Activated CD4-positive, alpha-beta T cell treated with anti-CD3 and anti-CD28 coated beads, Interleukin-2, amount 50 U/mL, for 24 hours (primary cell): Measurements from ENCODE around the gene CCDC121.

ENCODE experiments used
- DNase-seq, 2 donors: peaks; one replicate each; pipeline ENCODE4 v3.0.0-alpha.2; 2020; ENCODE audit warnings: low read depth in 1 of 2, low spot score in 1 of 2

The CCDC121 gene, protein sequence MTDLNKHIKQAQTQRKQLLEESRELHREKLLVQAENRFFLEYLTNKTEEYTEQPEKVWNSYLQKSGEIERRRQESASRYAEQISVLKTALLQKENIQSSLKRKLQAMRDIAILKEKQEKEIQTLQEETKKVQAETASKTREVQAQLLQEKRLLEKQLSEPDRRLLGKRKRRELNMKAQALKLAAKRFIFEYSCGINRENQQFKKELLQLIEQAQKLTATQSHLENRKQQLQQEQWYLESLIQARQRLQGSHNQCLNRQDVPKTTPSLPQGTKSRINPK

DNA sequence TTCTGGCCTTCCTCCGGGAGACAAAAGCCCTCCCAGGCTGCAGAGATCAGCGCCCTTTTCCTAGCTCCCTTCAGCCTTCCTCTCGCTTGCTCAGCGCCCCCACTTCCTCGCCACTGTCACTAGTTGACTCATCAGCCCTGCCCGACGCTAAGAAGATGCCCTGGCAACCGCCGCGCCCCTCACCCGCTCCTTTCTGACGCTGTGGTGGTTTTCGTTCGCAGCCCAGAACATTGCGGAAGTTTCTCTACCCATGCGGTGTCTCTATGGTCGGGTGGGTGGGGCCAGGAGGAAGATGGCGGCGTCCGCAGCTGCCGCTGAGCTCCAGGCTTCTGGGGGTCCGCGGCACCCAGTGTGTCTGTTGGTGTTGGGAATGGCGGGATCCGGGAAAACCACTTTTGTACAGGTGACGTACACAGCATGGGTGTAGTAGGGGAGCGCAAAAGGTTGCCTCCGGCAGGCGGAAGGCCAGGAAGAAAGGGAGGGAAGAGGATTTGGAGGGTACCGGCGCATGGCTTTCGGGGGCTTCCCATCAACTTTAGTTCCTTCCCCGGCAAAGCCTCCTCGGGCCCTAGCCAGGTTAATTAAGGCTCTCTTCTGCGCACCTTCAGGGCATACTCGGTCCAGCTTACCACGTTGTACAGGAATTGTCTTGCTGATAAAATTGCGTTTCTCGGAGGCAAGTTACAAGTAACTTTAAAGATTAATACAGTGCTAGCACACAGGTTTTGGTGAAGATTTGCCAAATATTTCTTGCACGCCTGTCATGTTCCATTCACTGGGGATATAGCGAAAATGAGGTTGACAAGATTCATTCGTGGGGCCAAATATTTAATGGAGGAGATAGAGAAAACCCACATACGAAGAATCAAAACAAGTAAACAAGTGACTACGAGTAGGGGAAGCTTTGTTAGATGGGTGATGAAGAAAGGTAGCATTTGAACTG lies at the start of gene CCDC121, which contains the start of gene GPN1:
CCDC121 (minus strand) TSS at position 246 of the 943 bp plus-strand sequence. CDS start 1,213 bp downstream, outside the sequence.
GPN1 (plus strand) TSS at position 284 of the 943 bp plus-strand sequence; CDS start at position 293, 9 bp downstream.
- DNase-seq = peak; percentile 82 to 93

DNA sequence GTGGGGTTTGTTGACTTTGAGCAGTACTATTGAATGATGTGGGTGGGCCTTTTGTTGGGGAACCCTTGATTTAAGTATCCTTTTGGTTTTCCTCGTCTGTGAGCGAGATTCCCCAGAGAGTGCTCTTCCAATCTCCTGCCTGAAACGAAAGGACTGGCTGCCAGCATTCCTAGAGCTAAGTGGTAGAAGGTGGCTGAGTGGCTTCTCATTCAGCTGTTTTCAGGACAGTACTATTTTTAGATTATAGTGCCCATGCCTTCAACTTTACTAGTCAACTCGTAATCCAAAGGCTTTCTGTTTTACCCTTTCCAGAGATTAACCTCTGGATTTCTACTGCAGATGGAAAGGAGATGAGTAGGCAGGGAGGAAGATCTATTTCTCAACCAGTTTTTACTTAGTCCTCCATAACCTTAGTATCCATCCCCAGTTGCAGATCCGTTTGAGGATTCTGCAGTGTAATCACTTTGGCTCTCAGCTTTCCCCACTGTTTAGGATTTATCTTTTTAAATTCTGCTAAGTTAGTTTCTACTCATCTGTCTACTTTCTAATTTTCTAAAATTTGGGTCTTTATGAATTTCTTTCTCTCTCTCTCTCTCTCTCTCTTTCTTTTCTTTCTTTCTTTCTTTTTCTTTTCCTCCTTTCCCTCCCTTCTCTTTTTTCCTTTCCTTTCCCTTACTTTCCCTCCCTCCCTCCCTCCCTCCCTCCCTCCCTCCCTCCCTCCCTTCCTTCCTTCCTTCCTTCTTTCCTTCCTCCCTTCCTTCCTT lies 44.1 kb upstream of the CCDC121 start:
- DNase-seq = no peak

DNA sequence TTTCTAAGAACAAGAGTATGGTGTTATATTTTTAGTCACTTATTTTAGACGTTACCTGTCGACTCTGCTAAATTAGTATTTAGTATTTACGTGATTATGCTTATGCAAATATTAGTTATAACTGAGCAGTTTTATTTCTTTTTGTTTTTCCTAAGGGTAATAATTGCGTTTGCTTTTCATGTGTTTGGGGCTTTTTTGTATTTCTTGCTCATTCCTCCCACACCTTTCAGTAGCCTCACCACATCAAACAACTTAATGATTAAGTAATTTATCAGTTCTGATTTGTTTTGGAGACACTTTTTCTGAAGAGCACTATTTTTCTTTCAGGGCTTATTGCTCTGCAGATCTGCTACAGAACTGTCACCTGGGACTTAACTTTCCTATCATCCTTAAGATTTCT lies 42.4 kb upstream of the CCDC121 start:
- DNase-seq = no peak

DNA sequence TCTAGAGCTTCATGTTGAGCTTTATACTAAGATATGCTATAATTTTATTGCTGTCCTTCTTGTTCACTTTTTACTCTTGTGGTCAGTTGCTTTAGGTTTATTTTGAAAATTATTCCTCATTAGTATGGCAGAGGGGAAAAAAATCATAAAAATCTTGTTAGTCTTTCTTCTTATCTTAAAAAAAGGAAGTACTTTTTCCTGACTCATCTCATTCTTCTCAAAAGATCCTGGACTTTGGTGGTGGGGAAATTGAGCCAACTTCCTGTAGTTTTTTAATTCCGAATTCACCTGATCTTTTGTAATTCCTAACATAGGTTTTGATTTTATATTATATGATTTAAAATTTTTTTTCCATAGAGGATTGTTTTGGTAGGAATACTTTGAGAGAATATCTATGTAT lies 38.6 kb upstream of the CCDC121 start:
- no peak for DNase-seq

DNA sequence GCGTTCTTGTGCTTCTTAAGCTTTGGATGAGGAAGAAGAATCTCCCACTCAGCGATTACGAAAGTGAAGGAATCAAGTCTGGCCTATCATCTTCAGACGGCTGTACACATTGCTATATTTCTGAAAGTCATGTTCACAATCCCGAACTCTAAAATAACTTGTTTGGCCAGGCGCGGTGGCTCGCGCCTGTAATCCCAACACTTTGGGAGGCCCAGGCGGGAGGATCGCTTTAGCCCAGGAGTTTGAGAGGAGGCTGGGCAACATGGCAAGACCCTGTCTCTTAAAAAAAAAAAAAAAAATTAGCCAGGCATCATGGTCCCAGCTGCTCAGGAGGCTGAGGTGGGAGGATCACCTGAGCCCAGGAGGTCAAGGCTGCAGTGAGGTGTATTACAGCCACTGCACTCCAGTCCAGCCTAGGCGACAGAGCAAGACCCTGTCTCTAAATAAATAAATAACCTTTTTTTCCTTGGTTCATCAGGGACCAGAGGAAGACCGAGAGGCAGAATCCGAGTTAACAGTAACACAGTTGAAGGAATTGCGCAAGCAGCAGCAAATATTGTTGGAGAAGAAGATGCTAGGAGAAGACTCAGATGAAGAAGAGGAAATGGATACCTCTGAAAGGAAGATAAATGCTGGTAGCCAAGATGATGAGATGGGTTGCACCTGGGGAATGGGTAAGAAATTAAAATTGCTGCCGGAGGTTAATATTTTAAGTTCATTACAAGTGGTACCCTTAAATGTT lies 36.0 kb upstream of the CCDC121 start:
- DNase-seq = no peak

DNA sequence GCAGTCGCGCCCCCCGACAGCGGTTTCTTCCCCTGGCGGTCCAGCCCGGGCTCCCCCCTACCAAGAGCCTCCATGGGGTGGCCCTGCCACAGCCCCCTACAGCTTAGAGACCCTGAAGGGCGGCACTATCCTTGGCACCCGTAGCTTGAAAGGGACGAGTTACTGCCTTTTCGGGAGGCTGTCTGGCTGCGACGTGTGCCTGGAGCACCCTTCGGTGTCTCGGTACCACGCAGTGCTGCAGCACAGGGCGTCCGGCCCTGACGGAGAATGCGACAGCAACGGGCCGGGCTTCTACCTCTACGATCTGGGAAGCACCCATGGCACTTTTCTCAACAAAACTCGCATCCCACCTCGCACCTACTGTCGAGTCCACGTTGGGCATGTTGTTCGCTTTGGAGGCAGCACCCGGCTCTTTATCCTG lies 35.4 kb upstream of the CCDC121 start:
- DNase-seq = no peak

DNA sequence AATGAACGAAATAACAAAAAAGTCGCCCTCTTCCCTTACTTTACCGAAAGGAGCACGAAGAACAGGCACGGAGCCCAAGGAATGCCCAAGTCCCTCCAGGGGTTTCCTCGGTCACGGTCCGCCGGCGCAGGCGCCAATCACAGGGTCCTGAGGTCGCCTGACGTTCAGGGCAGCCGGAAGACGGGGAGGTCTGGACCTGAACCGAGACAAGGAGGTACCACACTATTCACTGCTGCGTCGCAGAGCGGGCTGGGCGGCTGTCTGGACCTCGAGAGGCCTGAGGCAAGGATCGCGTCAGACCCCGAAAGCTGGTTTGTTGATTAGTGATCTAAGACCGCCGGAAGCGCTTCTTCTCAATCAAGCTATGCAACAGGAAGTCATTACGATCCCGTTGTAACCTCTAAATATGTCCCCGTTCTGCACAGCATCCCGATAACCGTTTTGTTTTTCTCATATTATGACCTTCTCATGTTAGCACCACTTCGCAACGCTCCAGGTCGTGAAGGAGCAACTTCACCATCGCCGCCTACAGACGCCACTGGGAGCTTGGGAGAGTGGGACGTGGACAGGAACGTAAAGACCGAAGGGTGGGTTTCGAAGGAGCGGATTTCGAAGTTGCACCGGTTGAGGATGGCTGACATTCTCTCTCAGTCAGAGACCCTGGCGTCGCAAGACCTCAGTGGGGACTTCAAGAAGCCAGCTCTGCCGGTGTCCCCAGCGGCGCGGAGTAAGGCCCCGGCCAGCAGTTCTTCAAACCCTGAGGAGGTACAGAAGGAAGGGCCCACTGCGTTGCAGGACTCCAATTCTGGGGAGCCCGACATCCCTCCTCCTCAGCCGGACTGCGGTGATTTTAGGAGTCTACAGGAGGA lies 34.7 kb upstream of the CCDC121 start, which contains the start of the genes SLC4A1AP and SUPT7L:
SLC4A1AP (plus strand) TSS at position 605 of the 869 bp plus-strand sequence; CDS start at position 631, 26 bp downstream.
SUPT7L (minus strand) TSS at position 330 of the 869 bp plus-strand sequence. CDS start 1,422 bp downstream, outside the sequence.
- DNase-seq = peak; percentile 66 to 73

DNA sequence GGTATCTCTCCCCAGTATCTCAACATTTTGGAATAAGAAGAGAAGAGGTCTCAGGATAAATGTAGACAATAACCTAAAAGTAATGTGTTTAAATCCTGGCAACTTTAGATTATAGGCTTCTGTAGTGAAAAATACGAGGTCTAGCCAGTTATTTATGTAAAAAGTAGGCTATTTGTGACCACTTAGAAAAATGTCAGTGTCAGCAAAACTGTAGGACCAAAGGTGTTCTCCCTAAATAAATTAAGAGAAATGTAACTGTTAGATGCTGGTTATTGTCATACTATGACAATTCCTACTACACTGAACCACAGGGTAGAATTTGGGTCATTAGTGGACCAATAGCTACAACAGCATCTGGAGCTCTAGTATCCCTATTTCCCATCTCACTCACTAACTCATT lies 32.6 kb upstream of the CCDC121 start:
- no peak for DNase-seq

DNA sequence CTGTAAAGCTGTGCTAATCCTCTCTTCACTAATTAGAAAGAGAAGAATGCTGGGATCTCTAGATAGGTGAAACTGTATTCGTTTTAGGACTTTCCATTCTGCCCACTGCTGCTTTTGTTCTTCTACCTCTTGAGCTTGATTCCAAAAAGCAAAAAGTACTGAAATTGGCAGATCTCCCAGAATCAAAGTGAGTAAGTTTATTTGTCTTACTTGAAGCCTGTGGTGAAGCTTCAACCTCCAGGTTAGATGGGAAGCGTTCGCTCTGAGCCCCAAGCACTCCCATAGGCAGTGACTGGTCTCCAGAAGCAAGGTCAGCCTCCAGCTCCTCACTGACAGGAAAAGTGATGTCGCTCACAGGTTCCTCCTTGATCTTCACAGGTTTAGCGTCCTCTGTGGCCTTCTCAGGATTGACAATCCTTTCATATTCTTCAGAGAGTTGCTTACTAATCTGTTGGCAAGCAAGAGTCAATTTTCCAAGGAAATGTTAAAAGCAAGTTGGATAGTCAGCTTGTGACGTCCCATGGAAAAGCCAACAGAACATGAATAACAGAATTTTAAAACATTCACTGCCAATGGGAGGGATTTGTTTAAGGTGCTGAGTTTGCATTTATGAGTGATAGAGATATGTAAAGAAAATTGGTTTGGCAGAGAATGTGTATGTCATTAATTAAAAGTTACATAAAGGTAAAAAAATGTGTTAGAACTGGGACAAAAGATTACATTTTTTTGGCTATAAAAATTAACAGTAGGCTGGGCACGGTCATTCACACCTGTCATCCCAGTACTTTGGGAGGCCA lies 26.5 kb upstream of the CCDC121 start:
- DNase-seq = no peak

DNA sequence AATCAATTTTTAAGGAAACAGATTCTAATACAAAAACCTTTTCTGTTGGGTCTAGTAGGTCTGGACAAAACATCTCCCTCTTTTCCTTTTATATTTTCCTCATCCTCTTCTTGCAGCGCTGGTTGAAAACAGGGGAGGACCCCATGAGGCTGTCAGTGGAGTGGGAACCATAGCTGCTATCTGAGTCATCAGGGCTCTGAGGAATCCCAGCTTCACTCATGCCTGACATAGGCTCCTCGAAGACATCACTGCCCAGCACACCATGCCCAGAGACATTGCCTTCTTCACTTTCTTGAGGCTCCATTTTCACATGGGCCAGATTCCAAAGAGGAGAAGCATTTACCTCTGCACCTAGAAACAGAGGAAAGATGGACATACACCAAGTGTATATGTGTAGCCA lies 24.6 kb upstream of the CCDC121 start:
- no peak for DNase-seq

DNA sequence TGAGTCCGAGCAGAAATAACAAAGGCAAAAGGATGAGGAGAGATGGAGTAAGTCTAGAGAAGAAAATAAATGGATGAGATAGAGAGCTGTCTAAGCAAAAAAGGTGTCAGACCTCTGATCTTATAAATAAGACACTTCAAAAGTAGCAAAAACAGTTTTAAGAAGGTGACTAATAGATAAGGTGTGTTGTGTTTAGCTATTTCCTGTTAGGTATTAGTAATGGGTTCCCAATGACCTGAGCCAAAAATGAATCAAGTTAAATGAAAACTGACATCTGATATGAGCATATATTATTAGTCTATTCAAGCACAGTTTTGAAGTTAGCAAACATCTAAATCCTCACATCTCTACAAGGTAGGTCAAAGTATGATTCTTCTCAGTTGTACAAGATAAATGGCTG lies 24.0 kb upstream of the CCDC121 start:
- DNase-seq = no peak

DNA sequence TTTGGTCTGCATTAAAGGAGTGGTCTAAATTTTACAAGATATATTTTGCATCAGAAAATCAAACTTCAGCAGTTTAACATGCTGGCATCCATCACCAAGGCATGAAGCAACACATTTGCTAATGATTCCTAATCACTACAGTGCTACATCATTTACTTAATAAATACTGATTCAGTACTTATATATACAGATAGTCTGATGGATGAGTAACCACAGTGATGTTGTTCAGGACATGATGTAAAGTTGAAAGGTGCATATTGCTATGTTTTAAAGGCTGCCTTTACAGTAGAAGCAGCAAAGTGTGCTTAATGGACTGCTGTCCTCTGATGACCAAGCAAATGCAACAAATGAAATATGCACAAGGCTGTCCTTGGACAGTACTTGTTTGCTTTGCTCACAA lies 23.5 kb upstream of the CCDC121 start:
- no peak for DNase-seq

DNA sequence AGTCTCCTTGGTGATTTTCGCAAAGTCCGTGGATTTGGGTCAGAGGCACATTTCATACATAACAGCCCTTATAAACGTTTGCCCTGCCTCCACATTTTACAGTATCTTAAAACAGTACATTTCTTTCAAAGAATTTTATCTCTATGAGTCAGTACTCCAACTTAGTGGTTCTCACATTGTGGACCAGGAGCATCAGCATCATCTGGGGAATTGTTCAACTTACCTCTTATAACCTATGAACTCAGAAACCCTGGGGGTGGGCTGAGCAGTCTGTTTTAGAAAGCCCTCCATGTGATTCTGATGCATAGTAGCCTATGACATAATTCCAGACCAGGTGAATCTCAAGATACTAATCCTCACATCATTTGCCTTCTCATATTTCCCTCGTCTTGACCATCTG lies 22.2 kb upstream of the CCDC121 start:
- no peak for DNase-seq

DNA sequence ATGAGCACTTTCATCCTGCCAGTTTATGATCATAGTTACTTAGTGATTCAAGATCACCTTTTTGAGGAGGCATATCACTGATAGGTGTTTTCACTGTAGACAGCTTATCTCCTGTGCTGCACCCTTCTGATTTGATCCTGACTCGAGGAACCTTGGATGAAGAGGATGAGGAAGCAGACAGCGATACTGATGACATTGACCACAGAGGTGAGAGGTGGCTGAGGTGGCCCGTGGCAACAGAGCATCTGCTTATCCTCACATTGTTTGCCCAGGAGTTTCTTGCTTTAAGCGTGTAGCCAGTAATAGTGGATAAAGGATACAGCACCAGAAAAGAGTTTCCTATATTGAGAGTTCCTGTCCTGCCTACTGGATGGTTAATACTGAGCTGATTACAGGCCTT lies 18.9 kb upstream of the CCDC121 start:
- no peak for DNase-seq

DNA sequence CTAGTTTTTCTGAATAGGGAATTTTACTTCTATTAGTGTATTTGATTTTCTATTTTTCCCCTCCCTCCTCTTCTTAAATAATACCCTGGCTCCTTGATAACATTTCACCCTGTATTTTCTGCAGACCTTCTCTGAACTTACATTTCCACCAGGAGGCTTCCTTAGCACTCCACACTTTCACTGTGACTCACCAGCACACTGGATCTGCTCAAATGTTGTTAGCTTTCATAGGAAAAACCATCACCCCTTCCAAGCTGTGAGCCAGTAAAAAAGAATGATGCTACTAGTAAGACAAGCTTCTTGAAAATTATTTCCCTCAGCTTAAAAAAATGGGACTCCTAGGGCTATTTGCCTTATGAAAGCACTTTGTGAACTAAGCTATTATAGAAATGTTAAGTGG lies 18.5 kb upstream of the CCDC121 start:
- no peak for DNase-seq

DNA sequence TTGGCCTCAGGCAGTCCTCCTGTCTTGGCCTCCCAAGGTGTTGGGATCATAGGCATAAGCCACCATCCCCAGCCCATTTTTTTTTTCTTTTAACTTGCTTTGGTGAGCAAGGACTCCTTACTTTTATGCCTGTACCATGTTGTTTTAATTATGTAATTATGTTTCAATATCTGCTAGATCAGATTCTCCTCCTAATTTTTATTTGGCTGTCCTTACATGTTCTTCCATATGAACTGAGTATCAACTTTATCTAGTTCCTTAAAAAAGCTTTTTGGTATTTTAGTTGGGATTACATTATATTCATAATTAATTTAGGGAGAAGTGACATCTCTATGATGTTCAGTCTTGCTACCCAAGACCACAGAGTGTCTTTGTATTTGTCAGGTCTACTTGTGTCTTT lies 16.4 kb upstream of the CCDC121 start:
- no peak for DNase-seq

DNA sequence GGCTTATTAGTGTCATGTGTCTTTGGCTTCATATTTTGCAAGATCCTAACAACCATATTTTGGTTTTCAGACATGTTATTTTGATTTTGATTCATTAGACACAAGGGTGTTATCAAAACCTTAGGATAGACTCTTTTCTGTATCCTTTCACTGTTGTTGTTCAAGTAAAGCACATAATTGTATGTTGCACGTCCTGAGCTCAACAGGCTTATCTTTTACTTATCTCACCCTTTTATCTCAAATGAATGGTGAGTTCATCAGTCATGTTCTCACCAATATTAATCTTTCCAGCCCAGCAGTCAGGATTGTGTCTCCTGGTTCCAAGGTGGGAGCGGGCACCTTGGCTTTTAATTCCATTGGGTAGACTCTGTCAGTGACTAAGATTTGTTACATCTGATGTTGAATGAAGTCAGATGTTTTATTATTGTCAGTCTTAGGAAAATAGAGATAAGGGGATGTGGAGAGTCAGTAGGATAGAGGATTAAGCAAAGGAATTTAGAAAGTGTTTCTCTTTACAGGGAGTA lies 12.0 kb upstream of the CCDC121 start:
- DNase-seq = no peak

DNA sequence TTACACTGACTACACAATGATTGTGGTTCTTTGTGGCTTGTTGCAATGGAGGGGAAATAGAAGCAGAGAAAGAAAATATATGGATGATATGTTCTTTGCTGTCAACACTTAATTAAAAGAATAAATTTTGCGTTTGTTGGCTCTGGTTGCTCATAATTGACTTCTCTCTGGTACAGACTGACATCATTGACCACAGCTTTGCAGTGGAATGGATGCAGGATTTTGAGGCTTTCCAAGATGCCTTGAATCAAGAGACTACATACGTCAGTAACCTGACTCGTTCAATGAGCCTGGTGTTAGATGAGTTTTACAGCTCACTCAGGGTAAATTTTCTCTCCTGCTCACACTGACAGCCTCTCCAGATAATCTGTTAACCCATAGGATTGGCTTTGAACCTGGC lies 9.9 kb upstream of the CCDC121 start:
- DNase-seq = peak in 1 of 2 donors; percentile 2
